GM10266 (cell line): ENCODE data around the gene PSMB10.
"Not testable (repeated sequence)": the region's sequence is repeated elsewhere in the genome, so short reads cannot be mapped to it uniquely, and the experiment has no call there.

Experiments
- DNase-seq: peaks from one replicate; pipeline ENCODE4 v3.0.0; 2012; ENCODE audit errors: extremely low spot score
- CTCF ChIP-seq: IDR thresholded peaks from 2 replicates; pipeline ENCODE4 v1.5.1; 2012; ENCODE audit warnings: mild to moderate bottlenecking, low read depth; ENCODE audit not compliant: control insufficient read depth, insufficient read depth; ENCODE audit errors: missing control alignments

PSMB10 gene

GRCh38 chr16:67975321-67976105 lies 38.9 kb upstream of the PSMB10 start:
- TF ChIP-seq CTCF = no peak

GRCh38 chr16:67972285-67972684 lies 35.6 kb upstream of the PSMB10 start:
- not testable (repeated sequence) for DNase-seq

More at GRCh38 chr16:67975321-67976105, 38.9 kb upstream of the PSMB10 start:
- DNase-seq = no peak

GRCh38 chr16:67971111-67971510 lies 34.5 kb upstream of the PSMB10 start:
- TF ChIP-seq CTCF = no peak
- DNase-seq = no peak

DNA sequence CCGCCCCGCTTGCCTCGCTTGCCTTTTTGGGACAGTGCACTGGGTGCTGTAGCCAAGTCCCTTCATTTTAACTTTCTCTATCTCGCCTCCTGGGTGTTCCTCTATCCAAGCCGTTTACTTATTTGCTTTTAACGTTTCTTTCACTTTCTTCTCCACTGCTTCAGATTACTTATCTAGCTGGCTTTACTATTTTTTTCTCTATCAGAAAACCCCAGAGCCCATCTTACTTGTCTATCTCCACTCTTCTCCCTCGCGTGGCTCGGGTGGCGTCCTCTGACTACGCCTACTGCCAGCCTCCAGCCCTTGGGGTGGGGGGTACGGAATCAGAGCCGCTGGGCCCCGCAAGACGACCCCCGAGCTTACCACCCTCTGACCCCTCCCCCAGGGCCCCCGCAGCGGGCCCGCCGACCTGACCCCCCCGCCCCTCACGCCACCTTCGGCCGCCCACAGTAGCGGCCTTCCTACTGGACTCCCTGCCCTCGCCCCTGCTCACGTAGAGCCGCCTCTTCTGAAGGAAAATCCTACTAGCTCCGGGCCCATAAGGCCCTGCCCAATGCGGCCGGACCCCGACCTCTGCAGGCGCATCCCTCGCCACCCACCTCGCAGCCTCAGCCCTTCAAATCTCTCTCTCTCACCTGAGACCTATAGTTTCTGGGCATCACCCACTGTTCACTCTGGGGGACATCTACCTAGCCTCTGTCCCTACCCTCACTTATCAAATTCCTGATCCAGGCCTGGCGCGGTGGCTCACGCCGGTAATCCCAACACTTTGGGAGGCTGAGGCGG lies 32.8 kb upstream of the PSMB10 start:
- TF ChIP-seq CTCF = no peak
- peak; percentile 65 for DNase-seq

DNA sequence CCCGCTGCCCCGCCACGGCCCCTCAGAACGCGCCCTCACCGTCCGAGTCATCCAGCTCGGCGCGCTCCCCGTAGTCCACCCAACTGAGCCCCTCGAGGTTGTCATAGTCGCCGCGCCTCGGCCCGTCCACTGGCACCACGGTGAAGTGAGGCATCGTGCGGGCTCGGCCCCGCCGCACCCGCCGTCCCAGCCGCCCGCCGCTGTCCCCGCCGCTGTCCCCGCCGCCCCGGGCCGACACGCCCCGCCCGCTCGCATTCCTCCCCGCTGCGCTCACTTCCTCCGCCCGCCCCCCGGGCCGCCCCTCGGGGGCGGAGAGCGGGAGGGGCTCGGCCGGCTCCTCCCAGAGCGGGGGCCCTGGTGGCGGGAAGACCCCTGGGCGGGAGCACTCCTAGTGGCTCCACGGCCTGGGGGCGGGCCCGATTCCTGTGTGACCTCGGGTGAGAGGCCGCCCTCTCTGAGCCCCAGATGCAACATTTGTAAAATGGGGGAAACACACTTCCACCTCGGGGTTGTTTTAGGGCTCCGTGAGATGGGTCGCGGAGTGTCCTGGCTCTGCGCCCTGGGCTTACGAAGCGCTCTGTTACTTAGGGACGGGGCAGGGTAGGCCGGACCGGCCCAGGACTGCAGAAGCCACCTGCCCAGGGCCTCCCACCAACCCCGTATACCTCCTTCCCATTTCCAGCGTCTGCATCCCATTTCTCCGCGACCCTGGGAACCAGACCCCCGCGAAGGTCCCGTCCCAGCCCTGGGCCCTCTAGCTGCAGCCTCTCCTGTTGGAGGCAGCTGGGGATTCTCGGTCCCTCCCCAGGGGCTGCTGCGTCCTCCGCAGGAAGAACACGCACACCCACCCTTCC lies 32.0 kb upstream of the PSMB10 start, which contains the start of gene SLC12A4:
Gene SLC12A4, minus strand, starts transcription at position 238 of the 854 bp plus-strand sequence. Its CDS starts 84 bp downstream, at position 154.
- DNase-seq = peak; percentile 100
- TF ChIP-seq CTCF = no peak

GRCh38 chr16:67967958-67968399 lies 31.3 kb upstream of the PSMB10 start:
- DNase-seq = peak; percentile 74
- no peak for TF ChIP-seq CTCF

DNA sequence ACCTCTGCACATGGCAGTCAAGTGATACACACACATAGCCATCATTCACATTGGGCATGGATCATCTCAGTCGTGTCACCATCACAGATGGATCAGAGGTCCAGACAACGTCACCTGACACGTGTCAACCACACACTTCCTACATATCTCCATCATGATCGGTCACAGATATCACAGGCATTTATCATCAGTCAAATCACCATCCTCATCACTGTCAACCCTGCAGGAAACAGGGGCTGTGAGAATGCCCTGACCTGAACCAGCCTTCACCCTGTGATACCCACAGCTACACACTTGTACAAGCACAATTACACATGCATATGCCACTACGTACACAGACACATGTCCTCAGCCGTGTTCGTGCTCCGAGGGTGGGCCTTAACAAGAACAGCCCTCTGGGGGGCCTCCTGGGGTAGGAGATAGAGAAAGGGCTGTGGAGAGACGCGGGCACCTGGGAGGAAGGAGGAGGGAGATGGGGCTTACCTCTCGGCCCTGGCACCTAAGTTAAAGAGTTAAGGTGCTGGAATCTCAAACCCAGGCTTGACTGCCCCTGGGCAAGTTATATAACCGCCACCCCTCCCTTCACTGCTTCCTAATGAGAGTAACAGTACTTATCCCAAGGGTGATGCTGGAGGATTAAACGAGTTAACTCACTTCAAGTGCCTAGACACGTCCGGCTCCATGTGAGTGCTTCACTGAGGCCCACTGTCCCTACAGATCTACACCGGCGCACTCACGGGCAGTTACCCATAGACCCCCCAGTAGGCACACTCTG lies 30.7 kb upstream of the PSMB10 start:
- peak; percentile 62 for DNase-seq
- TF ChIP-seq CTCF = peak; percentile 9
